HUDEP-2 (cell line): Measurements from ENCODE around the gene CCDC106.
A peak's percentile ranks its signal among the peaks of the same experiment; 100 is the strongest.

Source experiments
- DNase-seq, 76 experiments: peaks; one replicate each; lab custom pipeline; 2025; ENCODE audit not compliant: unreplicated experiment in 76 of 76; lab: John Stamatoyannopoulos, UW

Gene CCDC106

GRCh38 chr19:55635334-55635717 lies 12.7 kb upstream of the CCDC106 start:
- no peak for DNase-seq

- DNase-seq: no peak
Observed at GRCh38 chr19:55635856-55636440, 12.1 kb upstream of the CCDC106 start.

GRCh38 chr19:55636723-55637122 lies 11.3 kb upstream of the CCDC106 start:
- DNase-seq: no peak

DNA sequence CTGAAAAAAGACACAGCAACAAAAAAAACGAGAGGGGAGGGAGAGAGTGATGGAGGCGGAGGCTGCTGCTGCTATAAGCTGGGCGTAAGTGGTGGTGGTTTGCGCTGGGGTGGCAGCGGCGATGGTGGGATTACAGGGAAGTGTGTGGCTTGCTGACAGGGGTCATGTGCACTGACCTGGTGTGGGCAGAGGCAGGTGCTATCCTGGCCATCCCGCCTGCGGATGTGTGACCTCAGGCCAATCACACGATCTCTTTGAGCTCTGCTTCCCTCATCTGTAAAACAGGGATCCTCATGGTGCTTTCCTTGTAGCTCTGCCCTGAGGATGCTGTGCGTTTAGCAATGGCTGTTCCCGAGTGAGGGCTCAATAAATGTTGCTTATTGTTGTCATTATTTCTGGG lies 10.5 kb upstream of the CCDC106 start:
- no peak for DNase-seq

GRCh38 chr19:55638864-55639359 lies 9.1 kb upstream of the CCDC106 start:
- peak in 69 of 76 experiments; percentile 36 to 90 (median 67) for DNase-seq

DNA sequence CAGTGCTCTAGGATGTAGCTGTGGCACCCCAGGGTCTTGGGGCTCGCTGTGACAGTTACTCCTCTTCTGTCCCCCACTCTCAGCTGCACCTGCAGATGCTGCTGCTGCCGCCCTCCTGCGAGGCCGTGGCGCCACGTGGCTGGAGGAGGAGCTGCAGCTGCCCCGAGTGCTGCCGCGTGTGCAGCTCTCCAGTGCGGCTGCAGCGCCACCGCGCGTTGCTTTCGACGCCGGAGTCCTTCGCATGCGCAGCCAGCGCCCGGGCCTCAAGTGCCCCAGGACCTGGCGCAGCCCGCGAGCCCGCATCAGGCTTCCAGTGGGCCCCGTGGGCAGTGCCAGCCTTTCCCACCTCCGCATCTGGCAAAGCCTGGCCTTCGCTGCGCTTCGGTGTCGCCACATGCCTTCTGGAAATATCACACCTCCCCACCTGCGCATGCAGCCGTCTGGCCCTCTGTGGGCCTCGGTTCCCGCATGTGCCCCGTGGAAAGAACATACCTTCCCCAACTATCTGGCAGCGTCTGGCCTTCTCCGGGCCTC lies 7.9 kb upstream of the CCDC106 start:
- DNase-seq: peak in 74 of 76 experiments; percentile 59 to 99 (median 87)

DNA sequence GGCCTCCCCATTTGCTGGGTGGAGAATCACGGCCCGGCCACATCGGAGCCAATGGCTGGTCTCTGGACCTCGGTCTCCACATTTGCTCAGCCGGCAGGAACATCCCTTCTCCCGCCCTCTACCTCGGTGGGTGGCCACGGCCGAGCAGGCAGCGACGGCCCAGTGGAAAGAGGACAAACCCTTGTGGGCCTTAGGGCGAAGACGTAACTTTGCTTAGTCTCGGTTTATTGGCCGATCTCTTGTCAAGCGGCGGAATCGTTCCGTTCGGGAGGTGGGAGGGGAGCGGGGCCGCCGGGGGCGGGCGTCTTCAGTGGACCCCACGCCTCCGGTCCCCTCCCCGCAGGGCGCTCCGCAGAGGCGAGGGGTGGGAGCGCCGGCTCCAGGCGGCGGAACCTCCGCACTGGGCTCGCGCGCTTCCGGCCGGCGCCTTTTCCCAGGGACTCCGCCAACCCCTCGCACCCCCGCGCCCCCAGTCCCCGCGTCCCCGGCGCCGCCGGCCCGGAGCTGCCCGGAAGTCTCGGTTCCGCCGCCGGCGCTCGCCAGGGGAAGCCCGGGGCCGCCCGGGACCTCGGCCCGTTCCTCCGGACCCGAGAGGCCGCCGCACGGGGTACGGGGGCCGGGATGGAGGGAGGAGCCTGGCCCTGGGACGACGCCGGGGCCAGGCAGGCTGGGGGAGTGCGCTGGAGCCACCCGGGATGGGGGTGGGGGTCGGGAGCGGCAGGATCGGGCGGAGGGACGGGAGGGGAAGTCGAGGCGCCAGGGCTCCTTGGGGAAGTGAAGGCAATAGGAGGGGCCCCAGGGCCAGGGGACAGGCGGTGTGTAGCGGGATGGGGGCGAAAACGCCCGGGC lies 7.2 kb upstream of the CCDC106 start, which contains the start of gene ZNF580:
Gene ZNF580 (plus strand): TSS at position 426 of the 849 bp plus-strand sequence. CDS start 1,507 bp downstream, outside the sequence.
- peak in 74 of 76 experiments; percentile 49 to 99 (median 82) for DNase-seq

- peak in 8 of 76 experiments; percentile 18 to 65 (median 38) for DNase-seq
Observed at GRCh38 chr19:55641426-55642152, 6.4 kb upstream of the CCDC106 start.

- DNase-seq: peak in 18 of 76 experiments; percentile 16 to 57 (median 32)
Observed at GRCh38 chr19:55642153-55643002, 5.6 kb upstream of the CCDC106 start.

DNA sequence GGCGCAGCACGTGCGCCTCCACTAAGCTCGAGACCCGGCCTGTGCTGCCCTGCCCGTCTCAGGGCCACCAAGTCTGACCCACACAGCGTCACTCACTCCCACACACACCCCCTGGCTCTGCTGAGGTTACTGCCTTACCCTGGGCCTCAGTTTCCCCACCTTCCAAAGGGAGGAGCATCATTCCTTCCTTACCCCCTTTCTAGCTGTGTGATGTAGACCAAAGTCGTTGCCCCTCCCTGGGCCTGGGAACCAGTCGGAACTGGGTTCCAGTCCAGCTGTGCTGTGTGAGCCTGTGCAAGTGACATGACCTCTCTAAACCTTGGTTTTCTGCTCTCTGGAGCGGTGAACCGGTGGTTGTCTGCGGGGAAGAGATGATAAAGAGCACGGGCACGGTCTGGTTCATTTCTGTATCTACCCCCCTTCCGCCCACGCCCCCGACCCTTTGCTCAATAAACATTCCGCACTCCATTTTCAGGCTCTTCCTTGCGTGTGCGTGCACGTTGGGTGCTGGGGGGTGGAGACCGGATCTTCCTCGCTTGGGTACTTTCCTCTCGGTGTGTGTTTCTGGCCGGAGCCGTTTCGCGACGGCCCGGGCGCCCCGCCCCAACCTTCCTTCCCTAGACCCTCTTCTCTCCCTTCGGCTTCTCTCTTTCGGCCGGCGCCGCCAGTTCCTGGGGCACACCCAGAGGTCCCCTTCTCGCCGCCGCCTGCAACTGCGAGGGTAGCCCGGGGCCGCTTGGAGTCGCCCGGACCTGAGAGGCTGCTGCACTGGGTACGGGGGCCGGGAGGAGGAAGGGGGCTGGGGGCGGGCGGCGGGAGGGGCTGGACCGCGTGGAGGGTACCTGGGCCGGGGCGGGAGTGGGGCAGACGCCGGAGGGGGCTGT lies 4.8 kb upstream of the CCDC106 start, which contains the start of gene ZNF581:
Gene ZNF581 (plus strand): TSS at position 647 of the 884 bp plus-strand sequence. CDS start 923 bp downstream, outside the sequence.
- DNase-seq: peak in 70 of 76 experiments; percentile 15 to 85 (median 71)

GRCh38 chr19:55643887-55644176 lies 4.2 kb upstream of the CCDC106 start:
- peak in 4 of 76 experiments; percentile 37 to 53 (median 44) for DNase-seq

GRCh38 chr19:55644191-55644833 lies 3.7 kb upstream of the CCDC106 start:
- DNase-seq: peak in 1 of 76 experiments; percentile 53

GRCh38 chr19:55644842-55645511 lies 3.0 kb upstream of the CCDC106 start:
- no peak for DNase-seq

DNA sequence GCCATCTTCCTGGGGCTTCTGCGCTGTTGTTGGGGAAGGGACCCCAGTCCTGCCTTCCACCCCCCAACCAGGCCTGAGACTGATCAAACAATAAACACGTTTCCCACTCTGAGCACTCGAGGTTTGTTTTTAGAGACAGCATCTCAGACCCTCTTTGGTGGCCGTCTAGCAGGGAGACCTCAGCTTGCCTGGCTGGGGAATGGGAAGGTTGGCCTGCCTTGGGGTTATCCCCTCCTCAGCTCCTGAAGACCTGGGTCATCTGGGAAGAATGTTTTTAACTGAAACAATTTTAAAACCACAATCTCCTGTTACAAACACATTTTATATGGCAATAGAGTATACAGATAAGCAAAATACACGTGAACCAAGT lies 2.5 kb upstream of the CCDC106 start:
- no peak for DNase-seq

DNA sequence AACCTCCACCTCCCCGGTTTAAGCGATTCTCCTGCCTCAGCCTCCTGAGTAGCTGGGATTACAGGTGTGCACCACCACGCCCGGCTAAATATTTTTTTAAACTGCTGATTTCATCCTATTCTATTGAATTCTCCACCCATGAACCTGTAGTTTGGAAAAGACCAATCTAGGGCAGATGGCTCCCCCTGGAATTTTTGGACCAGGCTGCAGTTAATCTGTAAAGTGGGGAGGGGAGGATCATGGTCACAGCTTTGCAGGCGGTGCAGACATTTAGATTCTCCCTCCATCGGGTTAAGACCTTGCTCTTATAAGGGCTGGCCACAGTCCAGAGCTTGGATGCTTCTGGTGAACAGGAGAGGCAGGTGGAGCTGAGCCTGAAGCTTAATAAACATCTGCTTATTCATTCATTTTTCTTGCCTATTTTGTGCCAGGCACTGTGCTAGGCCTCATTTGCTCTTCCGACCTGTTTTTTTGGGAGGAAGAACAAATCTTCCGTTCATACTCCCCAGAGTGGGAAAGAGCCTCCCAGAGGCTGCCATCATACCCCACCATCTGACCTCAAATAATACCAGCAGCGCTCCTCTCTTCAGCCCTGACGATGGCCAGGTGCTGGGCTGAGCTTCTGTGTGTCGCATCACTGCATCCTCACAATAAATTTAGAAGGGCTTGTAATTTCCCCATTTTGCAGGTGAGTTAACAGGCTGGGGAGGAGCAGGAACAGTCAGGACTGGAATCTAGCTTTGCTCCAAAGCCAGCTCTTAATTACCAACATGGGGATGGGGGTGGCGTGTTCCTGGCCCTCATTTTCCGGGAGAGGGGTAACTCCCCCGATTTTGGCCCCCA lies 902 bp upstream of the CCDC106 start:
- DNase-seq: peak in 2 of 76 experiments; percentile 12 to 14

DNA sequence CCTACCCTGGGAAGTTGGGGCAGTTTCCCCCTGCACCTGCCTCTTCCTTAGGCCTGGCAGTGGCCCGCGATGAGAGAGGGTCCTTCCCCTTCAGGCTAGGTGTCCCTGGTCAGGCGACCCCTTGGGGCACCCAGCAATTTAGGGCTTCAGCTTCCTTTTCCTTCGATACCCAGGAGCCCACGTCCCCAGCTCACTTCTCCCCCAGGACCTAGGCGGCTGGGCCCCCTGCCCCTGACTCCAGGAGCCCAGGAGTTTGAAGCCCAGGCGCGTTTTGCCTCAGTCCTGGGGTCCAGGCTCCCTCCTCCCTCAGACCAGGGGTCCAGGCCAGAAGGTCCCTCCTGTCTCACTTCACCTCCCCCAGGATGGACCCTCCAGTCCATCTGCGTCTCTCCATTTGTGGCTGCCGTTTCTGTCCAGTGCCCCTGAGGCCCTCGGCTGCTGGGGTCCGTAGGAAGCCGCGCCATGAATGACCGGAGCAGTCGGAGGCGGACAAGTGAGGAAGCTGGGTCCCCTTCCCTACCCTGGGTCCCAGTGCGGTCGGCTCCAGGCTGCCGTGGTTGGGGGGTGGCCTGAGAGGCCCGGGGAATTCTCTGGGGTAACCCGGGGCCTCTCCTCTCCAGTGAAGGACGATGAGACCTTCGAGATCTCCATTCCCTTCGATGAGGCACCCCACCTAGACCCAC lies 714 bp downstream of the CCDC106 start:
- peak in 1 of 76 experiments; percentile 37 for DNase-seq
